ENCODE results near the gene ANAPC16. TPM values are rescaled to one million over a fixed set of nuclear protein-coding genes. Genes with fewer than 3 reads are reported as not detected.

ANAPC16 gene
- polyA plus RNA-seq (2013, experiment 1 of 2), result 86.8 TPM
- 88.2 TPM for polyA plus RNA-seq (2013, experiment 2 of 2)

GRCh38 chr10:72215611-72216549 lies at the start of gene ANAPC16, which contains the start of gene ASCC1:
TSS of gene ANAPC16 (plus strand) at chr10:72216012. CDS start at chr10:72223915, 7,903 bp downstream.
TSS of gene ASCC1 (minus strand) at chr10:72216276. CDS start at chr10:72213298, 2,978 bp downstream.
- H3K18ac ChIP-seq (ENCODE audit: low read length), result peak within 1 kb of the TSS; percentile 87
- H4K8ac ChIP-seq (ENCODE audit: low read depth, low read length), result no peak within 1 kb of the TSS
- H3K79me1 ChIP-seq (ENCODE audit: low read depth, low read length), result no peaks in the 10 kb centered on the region
- H3K36me3 ChIP-seq (replicated peaks in 1 of 2; ENCODE audit: control insufficient read depth in 2 of 2, insufficient read depth in 2 of 2, low read length in 2 of 2), result peaks cover 4 to 19% of the 10 kb centered on the region in 2 donors
- no peaks in the 10 kb centered on the region for H3K9me3 ChIP-seq (replicated peaks in 1 of 2; ENCODE audit: control insufficient read depth in 2 of 2, insufficient read depth in 1 of 2, low read depth in 1 of 2, low read length in 2 of 2)
- H3K14ac ChIP-seq (ENCODE audit: low read length), result no peak within 1 kb of the TSS
- H3K4me1 ChIP-seq (ENCODE audit: control insufficient read depth in 2 of 2, insufficient read depth in 1 of 2, low read depth in 1 of 2, low read length in 2 of 2), result peaks cover 6% of the 10 kb centered on the region in 2 donors
- H2BK12ac ChIP-seq (ENCODE audit: low read length), result no peak within 1 kb of the TSS
- peak within 1 kb of the TSS; percentile 87 for H3K9ac ChIP-seq (ENCODE audit: low read depth, low read length, poor library complexity)
- no peak within 1 kb of the TSS for H2BK120ac ChIP-seq (ENCODE audit: low read depth, low read length)
- peak; percentile 93 for DNase-seq (ENCODE audit: low spot score)
- no peak within 1 kb of the TSS for H3K4ac ChIP-seq (ENCODE audit: low read length)
- H3K4me2 ChIP-seq (ENCODE audit: insufficient read depth, low read length, poor library complexity, severe bottlenecking), result peak within 1 kb of the TSS; percentile 71
- no CpG with 5 or more reads among the region's 64 CpGs for WGBS, 2 donors (ENCODE audit: extremely low coverage in 2 of 2, insufficient read length in 2 of 2, insufficient replicate concordance in 1 of 2)
- no peak within 1 kb of the TSS for H2BK15ac ChIP-seq (ENCODE audit: low read length)
- peak within 1 kb of the TSS; percentile 81 for H3K23ac ChIP-seq (ENCODE audit: low read depth, low read length, poor library complexity)
- peak within 1 kb of the TSS; percentile 92 for H2AFZ ChIP-seq (ENCODE audit: low read length)
- no peaks in the 10 kb centered on the region for H3K27me3 ChIP-seq (ENCODE audit: control insufficient read depth in 3 of 3, insufficient read depth in 3 of 3, low read depth in 1 of 3, low read length in 3 of 3)
- H4K91ac ChIP-seq (ENCODE audit: low read depth, low read length, poor library complexity), result no peak within 1 kb of the TSS
- H3K4me3 ChIP-seq (ENCODE audit: low read length in 2 of 2), result peak within 1 kb of the TSS; percentile 86 to 88
- H2AK5ac ChIP-seq (ENCODE audit: low read depth, low read length), result peak within 1 kb of the TSS; percentile 17
- peak within 1 kb of the TSS; percentile 96 for H3K27ac ChIP-seq (replicated peaks; ENCODE audit: low read length)
- H2BK5ac ChIP-seq (ENCODE audit: low read length), result no peak within 1 kb of the TSS

DNA sequence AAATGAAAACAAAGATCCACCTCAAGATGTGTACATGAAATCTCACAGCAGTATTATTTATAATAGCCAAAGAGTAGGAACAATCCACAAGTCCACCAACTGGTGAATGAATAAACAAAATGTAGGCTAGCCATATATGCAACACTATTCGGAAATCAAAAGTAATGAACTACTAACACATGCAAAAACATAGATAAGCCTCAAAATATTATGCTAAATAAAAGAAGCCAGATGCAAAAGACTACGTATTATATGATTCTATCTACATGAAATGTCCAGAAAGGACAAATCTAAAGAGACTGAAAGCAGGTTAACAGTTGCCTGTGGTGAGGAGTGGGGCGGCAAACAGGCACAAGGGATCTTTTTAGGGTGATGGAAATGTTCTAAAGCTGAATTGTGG lies 48.7 kb upstream of the ANAPC16 start:
- H3K14ac ChIP-seq (ENCODE audit: low read length), result no peak overlapping the region
- DNase-seq (ENCODE audit: low spot score), result no peak
- WGBS, 2 donors (ENCODE audit: extremely low coverage in 2 of 2, insufficient read length in 2 of 2, insufficient replicate concordance in 1 of 2), result no CpG with 5 or more reads among the region's 3 CpGs
- H2AFZ ChIP-seq (ENCODE audit: low read length), result no peak overlapping the region
- H3K18ac ChIP-seq (ENCODE audit: low read length), result no peak overlapping the region
- H4K91ac ChIP-seq (ENCODE audit: low read depth, low read length, poor library complexity), result no peak overlapping the region
- no peak overlapping the region for H4K8ac ChIP-seq (ENCODE audit: low read depth, low read length)
- no peaks in the 10 kb centered on the region for H3K9me3 ChIP-seq (replicated peaks in 1 of 2; ENCODE audit: control insufficient read depth in 2 of 2, insufficient read depth in 1 of 2, low read depth in 1 of 2, low read length in 2 of 2)
- H3K4ac ChIP-seq (ENCODE audit: low read length), result no peak overlapping the region
- H2BK12ac ChIP-seq (ENCODE audit: low read length), result no peak overlapping the region
- H3K27me3 ChIP-seq (ENCODE audit: control insufficient read depth in 3 of 3, insufficient read depth in 3 of 3, low read depth in 1 of 3, low read length in 3 of 3), result no peaks in the 10 kb centered on the region
- H3K4me1 ChIP-seq (ENCODE audit: control insufficient read depth in 2 of 2, insufficient read depth in 1 of 2, low read depth in 1 of 2, low read length in 2 of 2), result no peaks in the 10 kb centered on the region
- no peaks in the 10 kb centered on the region for H3K79me1 ChIP-seq (ENCODE audit: low read depth, low read length)
- H2BK15ac ChIP-seq (ENCODE audit: low read length), result no peak overlapping the region
- H2BK5ac ChIP-seq (ENCODE audit: low read length), result no peak overlapping the region
- H3K4me3 ChIP-seq (ENCODE audit: low read length in 2 of 2), result no peak overlapping the region
- H3K36me3 ChIP-seq (replicated peaks in 1 of 2; ENCODE audit: control insufficient read depth in 2 of 2, insufficient read depth in 2 of 2, low read length in 2 of 2), result no peaks in the 10 kb centered on the region
- H3K4me2 ChIP-seq (ENCODE audit: insufficient read depth, low read length, poor library complexity, severe bottlenecking), result no peak overlapping the region
- no peak overlapping the region for H2AK5ac ChIP-seq (ENCODE audit: low read depth, low read length)
- H3K23ac ChIP-seq (ENCODE audit: low read depth, low read length, poor library complexity), result no peak overlapping the region
- H2BK120ac ChIP-seq (ENCODE audit: low read depth, low read length), result no peak overlapping the region
- no peak overlapping the region for H3K27ac ChIP-seq (replicated peaks; ENCODE audit: low read length)
- no peak overlapping the region for H3K9ac ChIP-seq (ENCODE audit: low read depth, low read length, poor library complexity)

DNA sequence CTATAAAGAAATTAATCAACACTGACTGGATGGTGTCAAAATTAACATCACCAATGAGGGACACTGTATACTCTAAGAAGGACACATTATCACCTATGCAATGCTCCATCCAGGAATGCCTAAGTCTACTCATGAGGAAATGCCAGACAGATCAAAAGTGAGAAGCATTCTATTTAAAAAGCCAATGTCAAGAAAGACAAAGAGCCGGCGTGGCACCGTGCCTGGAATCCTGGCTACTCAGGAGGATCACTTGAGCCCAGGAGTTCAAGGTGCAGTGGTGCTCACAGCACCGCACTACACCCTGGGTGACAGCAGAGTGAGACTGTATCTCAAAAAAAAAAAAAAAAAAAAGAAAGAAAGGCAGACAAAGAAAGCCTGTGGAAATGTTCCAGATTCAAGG lies 45.5 kb upstream of the ANAPC16 start:
- H2BK5ac ChIP-seq (ENCODE audit: low read length), result no peak overlapping the region
- no peaks in the 10 kb centered on the region for H3K36me3 ChIP-seq (replicated peaks in 1 of 2; ENCODE audit: control insufficient read depth in 2 of 2, insufficient read depth in 2 of 2, low read length in 2 of 2)
- peaks cover 0 to 8% of the 10 kb centered on the region in 2 donors for H3K4me1 ChIP-seq (ENCODE audit: control insufficient read depth in 2 of 2, insufficient read depth in 1 of 2, low read depth in 1 of 2, low read length in 2 of 2)
- no peaks in the 10 kb centered on the region for H3K27me3 ChIP-seq (ENCODE audit: control insufficient read depth in 3 of 3, insufficient read depth in 3 of 3, low read depth in 1 of 3, low read length in 3 of 3)
- no peak overlapping the region for H3K4me2 ChIP-seq (ENCODE audit: insufficient read depth, low read length, poor library complexity, severe bottlenecking)
- WGBS, 2 donors (ENCODE audit: extremely low coverage in 2 of 2, insufficient read length in 2 of 2, insufficient replicate concordance in 1 of 2), result no CpG with 5 or more reads among the region's 4 CpGs
- DNase-seq (ENCODE audit: low spot score), result no peak
- no peak overlapping the region for H3K27ac ChIP-seq (replicated peaks; ENCODE audit: low read length)
- H3K23ac ChIP-seq (ENCODE audit: low read depth, low read length, poor library complexity), result no peak overlapping the region
- H3K18ac ChIP-seq (ENCODE audit: low read length), result no peak overlapping the region
- no peak overlapping the region for H4K8ac ChIP-seq (ENCODE audit: low read depth, low read length)
- no peak overlapping the region for H2AFZ ChIP-seq (ENCODE audit: low read length)
- H3K9ac ChIP-seq (ENCODE audit: low read depth, low read length, poor library complexity), result no peak overlapping the region
- no peak overlapping the region for H3K4me3 ChIP-seq (ENCODE audit: low read length in 2 of 2)
- no peak overlapping the region for H3K14ac ChIP-seq (ENCODE audit: low read length)
- no peak overlapping the region for H4K91ac ChIP-seq (ENCODE audit: low read depth, low read length, poor library complexity)
- H2AK5ac ChIP-seq (ENCODE audit: low read depth, low read length), result no peak overlapping the region
- H3K4ac ChIP-seq (ENCODE audit: low read length), result no peak overlapping the region
- H3K79me1 ChIP-seq (ENCODE audit: low read depth, low read length), result no peaks in the 10 kb centered on the region
- no peaks in the 10 kb centered on the region for H3K9me3 ChIP-seq (replicated peaks in 1 of 2; ENCODE audit: control insufficient read depth in 2 of 2, insufficient read depth in 1 of 2, low read depth in 1 of 2, low read length in 2 of 2)
- no peak overlapping the region for H2BK120ac ChIP-seq (ENCODE audit: low read depth, low read length)
- no peak overlapping the region for H2BK15ac ChIP-seq (ENCODE audit: low read length)
- H2BK12ac ChIP-seq (ENCODE audit: low read length), result no peak overlapping the region

GRCh38 chr10:72170733-72171132 lies 45.1 kb upstream of the ANAPC16 start:
- H3K18ac ChIP-seq (ENCODE audit: low read length), result no peak overlapping the region
- no peak overlapping the region for H4K8ac ChIP-seq (ENCODE audit: low read depth, low read length)
- H2BK15ac ChIP-seq (ENCODE audit: low read length), result no peak overlapping the region
- peaks cover 3 to 13% of the 10 kb centered on the region in 2 donors for H3K4me1 ChIP-seq (ENCODE audit: control insufficient read depth in 2 of 2, insufficient read depth in 1 of 2, low read depth in 1 of 2, low read length in 2 of 2)
- H4K91ac ChIP-seq (ENCODE audit: low read depth, low read length, poor library complexity), result no peak overlapping the region
- no peak overlapping the region for H3K4me3 ChIP-seq (ENCODE audit: low read length in 2 of 2)
- no peaks in the 10 kb centered on the region for H3K36me3 ChIP-seq (replicated peaks in 1 of 2; ENCODE audit: control insufficient read depth in 2 of 2, insufficient read depth in 2 of 2, low read length in 2 of 2)
- H2BK5ac ChIP-seq (ENCODE audit: low read length), result no peak overlapping the region
- H3K27ac ChIP-seq (replicated peaks; ENCODE audit: low read length), result no peak overlapping the region
- H3K79me1 ChIP-seq (ENCODE audit: low read depth, low read length), result no peaks in the 10 kb centered on the region
- no peak overlapping the region for H3K14ac ChIP-seq (ENCODE audit: low read length)
- no peak overlapping the region for H2BK12ac ChIP-seq (ENCODE audit: low read length)
- H2BK120ac ChIP-seq (ENCODE audit: low read depth, low read length), result no peak overlapping the region
- no peak overlapping the region for H3K9ac ChIP-seq (ENCODE audit: low read depth, low read length, poor library complexity)
- WGBS, 2 donors (ENCODE audit: extremely low coverage in 2 of 2, insufficient read length in 2 of 2, insufficient replicate concordance in 1 of 2), result no CpG with 5 or more reads among the region's 4 CpGs
- H2AFZ ChIP-seq (ENCODE audit: low read length), result no peak overlapping the region
- H3K4ac ChIP-seq (ENCODE audit: low read length), result no peak overlapping the region
- H3K27me3 ChIP-seq (ENCODE audit: control insufficient read depth in 3 of 3, insufficient read depth in 3 of 3, low read depth in 1 of 3, low read length in 3 of 3), result no peaks in the 10 kb centered on the region
- no peak overlapping the region for H2AK5ac ChIP-seq (ENCODE audit: low read depth, low read length)
- no peak for DNase-seq (ENCODE audit: low spot score)
- H3K23ac ChIP-seq (ENCODE audit: low read depth, low read length, poor library complexity), result no peak overlapping the region
- no peaks in the 10 kb centered on the region for H3K9me3 ChIP-seq (replicated peaks in 1 of 2; ENCODE audit: control insufficient read depth in 2 of 2, insufficient read depth in 1 of 2, low read depth in 1 of 2, low read length in 2 of 2)
- H3K4me2 ChIP-seq (ENCODE audit: insufficient read depth, low read length, poor library complexity, severe bottlenecking), result no peak overlapping the region
